HG02970 (cell line): Measurements from ENCODE around the gene DCST2.
"Not testable (repeated sequence)": the region's sequence is repeated elsewhere in the genome, so short reads cannot be mapped to it uniquely, and the experiment has no call there.

Experiments
- ATAC-seq: cut with Tn5 transposase; IDR thresholded peaks from one replicate; pipeline ENCODE4 v1.9.1; 2021; ENCODE audit warnings: mild to moderate bottlenecking, moderate library complexity, moderate number of reproducible peaks; ENCODE audit not compliant: unreplicated experiment, low FRiP score

The DCST2 gene

DNA sequence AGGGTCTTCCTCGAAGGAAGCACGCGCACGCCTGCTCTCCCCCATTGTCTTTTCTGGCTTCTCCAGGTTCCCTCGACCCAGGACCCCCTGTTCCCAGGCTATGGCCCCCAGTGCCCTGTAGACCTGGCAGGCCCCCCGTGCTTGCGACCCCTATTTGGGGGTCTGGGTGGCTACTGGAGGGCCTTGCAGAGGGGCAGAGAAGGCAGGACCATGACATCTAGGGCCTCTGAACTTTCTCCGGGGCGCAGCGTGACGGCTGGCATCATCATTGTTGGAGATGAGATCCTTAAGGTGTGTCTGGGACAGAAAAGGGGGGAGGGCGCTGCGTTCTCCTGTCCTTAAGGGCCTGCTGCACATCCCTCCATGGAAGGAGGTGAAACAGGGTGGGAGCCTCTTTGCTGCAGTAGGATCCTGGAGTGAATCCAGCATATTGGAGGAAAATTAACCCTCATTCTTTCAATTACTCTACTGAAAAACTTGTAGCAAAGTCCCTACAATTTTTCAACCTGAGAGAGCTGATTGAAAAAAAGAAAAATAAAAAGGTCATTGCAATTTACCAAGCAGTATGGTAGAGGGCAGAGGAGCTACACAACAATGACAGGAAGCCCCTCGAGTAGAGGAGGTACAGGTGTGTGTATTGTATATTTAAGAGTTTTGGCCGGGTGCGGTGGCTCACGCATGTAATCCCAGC, 49.7 kb downstream of the DCST2 start:
- no peak for ATAC-seq

DNA sequence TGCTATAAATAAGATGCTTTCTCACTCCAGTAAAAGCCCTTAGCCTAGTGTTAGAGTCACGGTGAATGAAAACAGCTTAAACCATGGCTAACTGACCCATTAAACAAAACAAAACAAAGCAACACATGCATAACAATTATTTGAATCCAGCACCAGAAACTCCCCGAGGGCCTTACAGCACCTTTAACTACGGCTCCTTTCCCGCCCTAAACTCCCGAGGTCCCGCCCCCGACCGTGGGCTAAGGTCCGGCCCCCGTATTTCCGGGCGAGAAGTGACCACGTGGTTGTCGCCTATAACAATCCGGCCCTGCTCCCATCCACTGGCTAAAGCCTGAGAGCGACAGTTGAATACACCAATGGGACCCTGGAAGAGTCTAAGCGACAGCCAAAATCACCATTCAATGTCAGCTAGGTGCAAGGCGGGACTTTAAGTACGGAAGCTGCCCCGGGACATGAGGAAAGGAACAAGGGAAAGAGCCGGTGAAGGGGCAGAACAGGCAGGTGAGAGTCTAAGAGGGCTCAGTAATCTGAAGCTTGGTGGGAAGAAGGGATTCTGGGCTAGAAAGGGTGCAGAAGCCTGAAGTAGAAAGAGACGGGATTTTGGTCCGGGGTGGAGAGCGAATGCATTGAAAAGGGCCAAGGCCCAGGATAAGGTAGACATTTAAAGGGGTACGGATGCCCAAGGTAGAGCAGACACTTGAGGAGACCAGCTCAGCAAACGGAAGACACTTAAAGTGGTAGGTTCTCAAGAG, 50.5 kb downstream of the DCST2 start, which contains the start of gene FLAD1:
Gene FLAD1, plus strand, starts transcription at position 448 of the 752 bp plus-strand sequence. CDS start 351 bp downstream, outside the sequence.
- peak; percentile 97 for ATAC-seq

DNA sequence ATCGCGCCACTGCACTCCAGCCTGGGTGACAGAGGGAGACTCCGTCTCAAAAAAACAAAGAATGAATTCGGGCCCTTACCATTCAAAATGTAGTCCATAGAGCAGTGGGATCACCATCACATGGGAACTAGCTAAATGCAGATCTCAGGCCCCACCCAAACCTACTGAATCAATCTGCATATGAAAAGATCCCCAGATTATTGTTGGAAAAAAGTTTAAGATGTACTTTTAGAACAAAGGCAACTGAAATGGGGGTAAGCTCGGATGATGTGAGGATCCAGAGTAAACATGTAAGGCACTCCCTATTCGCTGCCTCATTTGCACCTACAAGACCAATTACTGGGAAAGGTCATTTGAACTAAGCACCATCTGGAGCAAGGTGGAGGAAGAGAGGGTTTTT, 51.2 kb downstream of the DCST2 start:
- no peak for ATAC-seq

DNA sequence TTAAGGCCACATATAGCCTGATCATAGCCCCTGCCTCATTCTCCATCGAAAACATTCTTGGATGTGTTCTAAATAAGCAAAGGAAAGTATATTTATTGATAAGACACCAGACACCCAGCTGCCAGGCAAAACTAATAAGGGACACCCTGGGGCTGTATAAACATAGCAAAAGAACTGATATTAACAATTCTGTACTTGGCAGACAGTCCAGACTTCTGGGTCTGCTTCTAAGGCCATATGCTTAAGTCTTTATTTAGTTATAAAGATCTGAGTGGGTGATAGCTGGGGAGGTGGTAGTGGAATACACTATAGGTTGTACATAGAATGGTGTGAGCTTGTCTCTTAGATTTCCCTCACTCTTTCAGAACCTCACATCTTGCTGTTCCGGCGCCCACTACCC, 55.2 kb downstream of the DCST2 start:
- no peak for ATAC-seq

DNA sequence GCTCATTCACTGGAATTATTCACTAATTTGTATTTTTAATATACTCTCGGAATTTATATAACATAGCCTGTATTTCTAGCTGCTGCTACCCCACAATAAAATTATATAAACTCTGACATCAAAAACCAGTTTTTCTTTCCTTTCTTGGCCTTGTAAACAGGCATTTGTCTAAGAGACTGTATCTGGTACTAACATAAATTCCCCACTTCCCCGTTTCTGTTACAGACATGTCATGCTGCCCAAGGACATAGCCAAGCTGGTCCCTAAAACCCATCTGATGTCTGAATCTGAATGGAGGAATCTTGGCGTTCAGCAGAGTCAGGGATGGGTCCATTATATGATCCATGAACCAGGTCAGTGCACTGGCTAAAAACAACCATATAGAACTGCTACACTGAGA, 55.8 kb downstream of the DCST2 start:
- ATAC-seq, result not testable (repeated sequence)

DNA sequence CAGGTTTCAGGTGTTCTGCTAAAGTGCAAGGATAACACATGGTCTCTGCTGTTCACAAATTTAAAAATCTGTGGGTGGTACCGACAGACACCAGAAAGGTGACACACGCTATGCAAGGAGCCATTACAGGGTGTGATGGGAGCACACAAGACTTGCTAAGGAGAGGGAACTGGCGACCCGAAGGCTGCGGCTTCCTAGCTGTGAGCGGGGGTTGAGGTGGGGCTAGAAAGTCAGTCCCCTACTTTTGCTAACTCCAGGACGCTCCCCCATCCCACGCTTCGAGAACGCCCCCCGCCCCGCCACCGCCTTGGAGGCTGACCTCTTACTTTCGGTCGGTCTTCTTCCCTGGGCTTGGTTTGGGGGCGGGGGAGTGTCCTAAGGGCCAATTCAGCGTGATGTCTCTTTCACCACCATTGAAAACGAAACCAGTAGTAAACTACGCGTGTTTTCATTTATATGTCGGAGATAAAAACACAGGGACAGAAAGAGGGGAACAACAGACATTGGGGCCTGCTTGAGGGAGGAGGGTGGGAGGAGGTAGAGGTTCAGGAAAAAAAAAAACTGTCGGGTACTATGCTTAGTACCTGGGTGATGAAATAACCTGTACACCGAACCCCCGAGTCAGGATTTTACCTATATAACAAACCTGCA, 58.0 kb downstream of the DCST2 start:
- ATAC-seq, result no peak

DNA sequence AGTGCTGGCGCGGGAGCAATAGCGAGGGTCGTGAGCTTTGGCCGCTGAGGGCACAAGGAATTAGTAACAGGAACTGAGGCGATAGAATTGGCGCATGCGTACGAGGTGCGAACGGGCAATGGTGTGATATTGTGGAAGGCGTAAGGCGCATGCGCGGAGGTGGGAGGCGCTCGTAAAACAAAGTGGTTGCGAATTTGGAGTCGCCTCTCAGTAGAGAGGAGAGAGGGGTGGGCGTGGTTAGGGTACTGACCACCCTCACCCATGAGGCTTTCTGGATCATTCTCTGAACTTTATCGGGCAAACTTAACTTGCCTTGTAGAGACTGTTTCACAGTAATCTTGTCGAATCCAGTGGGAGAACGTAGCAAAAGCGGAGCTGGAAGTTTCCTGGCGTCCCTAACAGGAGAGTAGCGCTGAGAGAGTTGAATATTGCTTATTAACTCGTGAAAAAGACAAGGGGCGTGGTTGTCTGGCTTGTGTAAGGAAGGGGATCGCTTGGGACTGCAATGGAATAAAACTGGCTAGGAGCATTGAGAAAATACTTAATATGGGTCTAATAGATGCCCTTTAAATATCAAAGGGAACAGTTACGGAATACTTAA, 58.7 kb downstream of the DCST2 start:
- ATAC-seq, result peak; percentile 52

DNA sequence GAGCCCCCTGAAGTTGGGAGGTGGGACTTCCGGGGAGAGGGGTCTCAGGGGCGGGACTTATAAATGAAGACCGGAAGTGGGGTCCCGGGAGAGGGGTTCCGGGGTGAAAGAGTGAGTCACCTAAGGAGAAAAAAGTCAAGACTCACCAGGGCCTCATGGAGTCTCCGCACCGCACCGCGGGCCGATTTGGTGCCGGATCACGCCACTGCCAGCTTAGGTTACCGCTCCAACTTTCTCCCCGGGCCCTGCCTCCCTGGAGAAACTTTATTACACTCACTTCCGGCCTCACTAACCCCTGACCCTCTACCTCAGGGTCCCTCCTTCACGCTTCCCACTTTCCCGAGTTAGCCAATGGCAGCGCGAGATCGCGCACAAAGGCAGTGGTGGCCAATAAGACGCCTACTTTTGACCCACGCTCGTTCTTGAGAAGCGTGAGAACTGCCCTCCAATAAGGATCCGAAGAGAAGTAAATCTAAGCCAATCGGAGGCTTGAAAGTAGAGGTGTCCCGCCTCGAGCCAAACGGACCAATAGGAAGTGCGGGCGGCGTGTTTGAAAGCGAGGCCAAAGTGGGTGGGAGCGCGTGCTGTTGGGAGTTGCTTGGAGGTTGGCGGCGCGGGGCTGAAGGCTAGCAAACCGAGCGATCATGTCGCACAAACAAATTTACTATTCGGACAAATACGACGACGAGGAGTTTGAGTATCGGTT, 59.3 kb downstream of the DCST2 start, which contains the start of gene CKS1B:
Gene CKS1B, plus strand, starts transcription at position 580 of the 706 bp plus-strand sequence. Its CDS starts 65 bp downstream, at position 645.
- peak; percentile 78 for ATAC-seq

DNA sequence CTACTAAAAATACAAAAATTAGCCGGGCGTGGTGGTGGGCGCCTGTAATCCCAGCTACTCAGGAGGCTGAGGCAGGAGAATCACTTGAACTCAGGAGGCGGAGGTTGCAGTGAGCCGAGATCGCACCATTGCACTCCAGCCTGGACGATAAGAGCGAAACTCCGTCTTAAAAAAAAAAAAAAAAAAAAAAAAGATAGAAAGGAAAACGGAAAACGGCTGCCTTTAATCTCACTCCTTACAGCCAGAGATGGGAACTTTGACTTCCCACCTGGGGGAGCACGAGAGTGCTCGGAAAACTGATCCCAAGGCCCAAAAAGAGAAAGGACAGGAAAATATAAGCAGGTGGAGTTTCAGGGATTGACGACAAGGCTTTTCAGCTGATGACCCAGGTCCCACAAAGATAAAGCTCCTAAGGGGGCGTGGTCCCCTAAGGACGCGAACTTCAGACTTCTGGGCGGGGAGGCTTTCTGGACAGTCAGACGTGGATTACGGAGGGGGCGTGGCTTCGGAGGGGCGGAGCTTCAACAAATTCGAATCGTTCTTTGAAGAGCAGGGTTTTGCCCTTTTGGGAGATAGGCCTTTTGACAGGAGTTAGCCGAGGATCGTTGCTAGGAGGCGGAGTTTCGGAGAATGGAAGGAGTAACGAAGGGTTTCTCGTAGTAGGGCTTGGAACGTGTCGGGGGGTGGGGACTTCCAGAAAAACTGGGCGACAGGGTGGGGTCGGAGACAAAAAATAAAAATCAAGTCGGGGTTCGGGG, 60.1 kb downstream of the DCST2 start:
- peak; percentile 15 for ATAC-seq

DNA sequence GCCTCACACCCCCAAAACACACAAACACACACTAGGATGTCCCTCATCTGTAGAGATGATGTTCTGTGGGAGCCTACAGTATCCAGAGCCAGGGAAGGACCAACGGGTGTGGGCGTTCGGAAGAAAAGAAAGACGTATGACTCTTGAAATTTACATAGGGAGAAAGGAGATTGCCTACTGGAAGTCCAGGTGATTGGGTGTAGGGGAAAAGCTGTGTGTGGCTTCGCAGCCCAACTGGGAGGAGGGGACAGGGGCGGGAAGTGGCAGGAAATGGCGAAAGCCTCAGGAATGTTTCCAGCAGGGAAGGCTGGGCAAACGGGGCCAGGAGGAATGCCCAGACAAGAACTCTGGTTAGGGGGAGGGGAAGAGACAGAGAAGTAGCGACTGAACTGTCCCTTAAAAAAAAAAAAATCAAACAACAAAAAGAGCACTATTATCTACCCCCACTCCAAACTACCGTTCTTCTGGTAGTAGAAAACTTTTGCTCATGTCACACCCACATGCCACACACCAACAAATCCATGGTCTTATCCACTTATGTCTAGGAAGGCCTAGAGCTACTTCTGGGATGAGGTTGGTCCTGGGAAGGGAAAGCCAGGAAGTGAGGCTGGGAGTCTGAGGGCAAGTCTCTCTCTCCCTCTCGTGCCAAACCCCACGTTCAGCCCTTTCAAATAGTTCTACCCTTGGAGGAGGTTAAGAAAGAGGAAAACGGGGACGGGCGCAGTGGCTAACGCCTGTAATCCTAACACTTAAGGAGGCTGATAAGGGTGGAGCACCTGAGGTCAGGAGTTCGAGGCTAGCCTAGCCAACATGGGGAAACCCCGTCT, 60.9 kb downstream of the DCST2 start:
- no peak for ATAC-seq

DNA sequence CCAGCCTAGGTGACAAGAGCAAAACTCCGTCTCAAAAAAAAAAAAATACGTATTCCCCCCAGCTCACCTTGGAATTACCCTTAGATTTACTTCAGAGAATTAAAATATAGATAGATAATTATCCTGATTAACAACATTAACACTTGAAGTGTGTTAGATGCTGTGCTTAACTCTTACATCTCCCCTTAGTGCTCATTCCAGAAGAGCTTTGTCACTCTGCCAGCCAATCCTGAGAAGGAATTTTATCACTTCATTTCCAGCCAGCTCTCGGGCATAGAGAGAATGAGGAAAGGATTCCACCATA, 61.4 kb downstream of the DCST2 start:
- no peak for ATAC-seq

DNA sequence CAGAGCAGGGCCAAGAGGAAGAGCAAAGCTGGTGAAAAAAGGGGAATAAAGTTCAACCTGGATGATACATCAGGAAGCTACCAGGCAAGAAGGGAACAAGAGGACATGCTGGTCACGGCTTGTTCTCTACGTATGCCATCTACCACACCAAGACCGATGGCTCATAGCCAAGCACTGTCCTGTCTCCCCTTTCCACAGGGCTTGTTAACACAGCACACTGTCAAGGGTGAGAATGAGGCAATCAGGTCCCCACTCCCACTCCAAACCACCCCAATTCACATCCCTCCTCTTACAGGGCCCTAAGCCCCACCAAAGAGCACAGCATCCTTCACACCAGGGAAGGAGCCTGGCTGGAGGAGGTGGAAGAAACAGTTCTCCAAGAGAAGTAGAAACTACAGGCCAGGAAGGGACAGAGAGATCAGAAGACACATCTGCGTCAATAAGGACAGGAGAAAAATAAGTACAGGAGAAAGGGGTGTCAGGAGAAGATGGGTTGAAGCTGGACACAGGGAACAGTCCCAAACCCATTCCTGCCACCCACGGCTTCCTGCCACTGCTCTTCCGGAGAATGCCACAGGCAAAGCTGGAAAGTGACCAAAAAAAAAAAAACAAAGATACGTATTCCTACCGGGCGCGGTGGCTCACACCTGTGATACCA, 62.1 kb downstream of the DCST2 start:
- ATAC-seq, result no peak

DNA sequence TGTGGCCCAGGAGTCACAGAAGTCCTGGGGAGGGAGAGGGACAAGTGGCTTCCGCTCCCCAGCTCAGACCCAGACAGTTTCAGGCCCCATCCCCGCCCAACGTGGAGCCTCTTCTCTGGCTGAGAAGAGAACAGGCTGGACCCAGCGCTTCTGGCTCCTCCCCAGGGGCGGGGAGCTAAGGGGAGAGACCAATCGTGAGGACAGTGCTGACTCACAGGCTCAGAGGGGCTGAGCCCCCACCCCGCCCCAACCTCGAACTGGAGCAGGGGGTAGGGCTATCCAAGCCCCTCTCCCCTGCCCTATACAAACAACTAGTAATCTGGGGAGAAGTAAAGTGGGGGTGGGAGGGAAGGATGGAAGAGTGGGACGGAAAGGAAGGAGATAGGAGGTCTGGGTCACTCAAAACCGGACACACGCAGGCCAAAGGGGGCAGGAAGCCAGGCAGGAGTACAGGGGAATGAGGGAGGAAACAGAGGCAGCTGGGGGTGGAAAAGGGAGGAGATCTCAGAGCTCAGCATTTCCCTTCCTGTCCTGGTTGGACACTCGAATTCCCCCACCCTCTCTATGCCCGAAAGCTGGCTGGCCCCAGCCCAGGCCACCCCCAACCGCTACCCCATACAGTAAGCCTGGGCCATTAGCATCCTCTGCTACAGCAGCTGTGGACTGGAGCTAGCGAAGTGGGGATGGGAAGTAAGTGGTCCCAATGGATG, 62.8 kb downstream of the DCST2 start, which contains the start of gene SHC1:
Gene SHC1, minus strand, starts transcription at position 117 of the 710 bp plus-strand sequence. CDS start 221 bp downstream, outside the sequence.
- no peak for ATAC-seq

DNA sequence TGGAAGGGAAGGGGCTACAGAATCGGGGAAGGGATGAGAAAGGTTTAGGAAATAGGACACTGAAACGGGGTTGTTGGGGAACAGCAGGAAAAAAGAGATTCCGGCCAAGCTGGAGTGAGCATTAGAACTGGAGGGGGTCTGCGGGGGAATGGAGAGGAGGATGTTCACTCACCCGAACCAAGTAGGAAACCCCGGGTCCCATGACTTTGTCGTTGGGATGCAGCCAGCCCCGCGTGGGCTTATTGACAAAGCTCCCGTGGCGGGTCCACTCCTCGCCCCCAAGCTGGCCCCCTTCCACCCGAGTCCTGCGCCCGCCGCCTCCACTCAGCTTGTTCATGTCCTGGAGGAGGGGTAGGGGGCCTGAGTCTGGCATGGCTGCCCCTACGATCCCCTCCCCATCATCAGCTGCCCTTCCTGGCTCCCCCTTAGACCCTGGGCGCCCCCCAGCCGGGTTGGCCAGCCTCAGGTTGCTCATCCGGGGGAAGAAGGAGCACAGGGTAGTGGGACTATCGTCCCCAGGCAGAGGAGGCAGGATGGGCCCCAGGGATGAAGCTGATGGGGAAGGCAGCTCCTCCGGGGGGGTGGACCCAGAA, 63.6 kb downstream of the DCST2 start:
- no peak for ATAC-seq

DNA sequence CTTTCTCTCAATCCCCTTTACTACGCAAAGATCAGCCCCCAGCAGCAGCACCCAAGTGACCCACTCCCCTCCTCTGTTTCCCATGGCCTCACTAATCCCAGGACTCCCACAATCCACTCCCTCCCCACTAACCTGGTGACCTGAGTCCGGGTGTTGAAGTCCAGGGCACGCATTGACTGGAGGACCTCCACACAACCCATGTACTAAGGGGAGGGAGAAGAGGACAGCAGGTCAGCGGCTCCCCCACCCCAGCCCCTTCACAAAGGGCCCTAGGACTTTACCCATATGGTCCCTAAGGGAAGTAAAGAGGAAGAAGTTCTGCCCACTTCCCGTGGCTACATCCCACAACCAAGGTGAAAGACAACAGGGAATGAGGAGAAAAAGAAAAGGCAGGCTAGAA, 64.3 kb downstream of the DCST2 start:
- no peak for ATAC-seq

DNA sequence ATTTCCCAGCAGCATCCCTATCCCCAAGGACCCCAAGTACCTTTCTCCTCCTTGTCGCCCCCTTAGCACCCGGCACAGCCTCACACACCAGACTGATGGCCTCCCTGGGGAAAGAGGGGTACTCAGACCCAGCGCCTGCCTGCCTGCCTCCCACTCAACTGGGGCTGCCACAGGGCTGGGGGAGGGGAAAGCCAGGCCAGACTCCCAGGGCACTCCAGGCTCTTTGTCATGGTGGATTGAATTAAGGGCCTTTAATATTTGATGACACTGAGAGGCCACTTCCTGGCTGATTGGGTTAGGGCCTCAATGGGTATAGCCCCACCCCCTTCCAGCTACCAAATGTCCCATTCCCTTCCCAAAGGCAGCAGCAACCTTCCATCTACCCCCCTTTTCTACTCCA, 64.8 kb downstream of the DCST2 start:
- ATAC-seq, result no peak
